ENCODE measurements around the gene LAMA2. TPM values are rescaled to one million over a fixed set of nuclear protein-coding genes. Genes with fewer than 3 reads are reported as not detected.

LAMA2 gene
- total RNA-seq, 1 donor from 2014 or later, result 0.27 TPM

GRCh38 chr6:129026601-129027000 lies 143.7 kb downstream of the LAMA2 start:
- Mint-ChIP-seq H3K27me3 (no peaks in the 10 kb centered on the region), H3K36me3 (ENCODE audit: low read depth) (no peaks in the 10 kb centered on the region), H3K4me1 (no peaks in the 10 kb centered on the region), H3K9me3 (no peaks in the 10 kb centered on the region), H3K27ac (no peak overlapping the region), H3K4me3 (no peak overlapping the region)
- ChIA-PET CTCF (no interaction called here), POLR2A (no interaction called here)
- intact Hi-C loops (cut with micrococcal nuclease), result no loop called here
- no peak for TF ChIP-seq CTCF (IDR thresholded peaks at IDR 0.05)
- ATAC-seq (ENCODE audit: low read depth), result no peak
- no peak for DNase-seq

DNA sequence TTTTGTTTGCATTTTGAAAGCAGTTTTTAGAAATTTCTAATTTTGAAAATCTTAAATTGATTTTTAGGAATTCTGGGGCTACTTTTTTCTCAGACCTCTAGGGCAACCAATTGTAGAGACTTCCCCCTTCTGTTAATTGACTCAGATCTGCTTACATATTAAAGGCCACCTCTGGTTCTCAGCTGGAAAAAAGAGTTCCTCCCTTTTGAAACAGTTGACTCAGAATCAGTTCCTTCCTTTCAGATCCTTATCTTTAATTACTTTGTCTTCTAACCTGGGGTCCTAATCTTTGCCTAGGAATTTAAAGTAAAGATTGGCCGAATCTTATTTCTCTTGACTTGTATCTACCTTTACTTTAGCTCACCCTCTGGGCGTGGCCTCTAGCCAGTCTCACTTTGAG lies 146.8 kb downstream of the LAMA2 start:
- no peak for ATAC-seq (ENCODE audit: low read depth)
- no peak overlapping the region for H3K27ac Mint-ChIP-seq
- DNase-seq, result no peak
- no peaks in the 10 kb centered on the region for H3K9me3 Mint-ChIP-seq
- H3K4me3 Mint-ChIP-seq, result no peak overlapping the region
- ChIA-PET CTCF (no interaction called here), POLR2A (no interaction called here)
- intact Hi-C loops (cut with micrococcal nuclease), result no loop called here
- no peak for TF ChIP-seq CTCF (IDR thresholded peaks at IDR 0.05)
- no peaks in the 10 kb centered on the region for H3K27me3 Mint-ChIP-seq
- H3K4me1 Mint-ChIP-seq, result no peaks in the 10 kb centered on the region
- H3K36me3 Mint-ChIP-seq (ENCODE audit: low read depth), result no peaks in the 10 kb centered on the region

DNA sequence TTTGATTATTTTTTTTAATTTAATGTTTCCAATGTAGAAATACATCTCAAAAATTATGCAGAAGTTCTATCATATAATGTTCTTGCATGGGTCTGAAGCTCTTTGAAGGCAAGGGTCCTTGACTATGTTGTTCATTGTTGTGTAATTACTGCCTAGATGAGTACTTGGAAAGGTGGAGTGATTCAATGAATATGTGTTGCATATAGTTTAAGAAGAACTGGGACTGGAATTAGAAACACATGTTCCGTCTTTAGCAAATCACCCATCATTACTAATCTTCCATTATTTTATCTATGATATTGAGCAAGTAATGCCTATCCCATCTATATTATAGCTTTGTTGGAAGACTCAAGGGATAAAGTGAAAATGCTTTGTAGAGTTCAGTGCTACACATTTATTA lies 147.3 kb downstream of the LAMA2 start:
- intact Hi-C loops (cut with micrococcal nuclease), result no loop called here
- no peak for TF ChIP-seq CTCF (IDR thresholded peaks at IDR 0.05)
- Mint-ChIP-seq H3K9me3 (no peaks in the 10 kb centered on the region), H3K27ac (no peak overlapping the region), H3K4me3 (no peak overlapping the region), H3K4me1 (no peaks in the 10 kb centered on the region), H3K36me3 (ENCODE audit: low read depth) (no peaks in the 10 kb centered on the region), H3K27me3 (no peaks in the 10 kb centered on the region)
- ChIA-PET POLR2A (no interaction called here), CTCF (no interaction called here)
- DNase-seq (no peak), ATAC-seq (ENCODE audit: low read depth) (no peak)

- intact Hi-C loops (cut with micrococcal nuclease), result no loop called here
- no peak for ATAC-seq (ENCODE audit: low read depth)
- no peak overlapping the region for H3K4me3 Mint-ChIP-seq
These were observed 148.2 kb downstream of the LAMA2 start for GRCh38 chr6:129031051-129031599.

GRCh38 chr6:129032602-129033001 lies 149.7 kb downstream of the LAMA2 start:
- Mint-ChIP-seq H3K9me3 (no peaks in the 10 kb centered on the region), H3K27ac (no peak overlapping the region), H3K27me3 (no peaks in the 10 kb centered on the region), H3K36me3 (ENCODE audit: low read depth) (no peaks in the 10 kb centered on the region), H3K4me1 (no peaks in the 10 kb centered on the region), H3K4me3 (no peak overlapping the region)
- intact Hi-C loops (cut with micrococcal nuclease), result no loop called here
- DNase-seq, result no peak
- ChIA-PET POLR2A (no interaction called here), CTCF (no interaction called here)
- TF ChIP-seq CTCF (IDR thresholded peaks at IDR 0.05), result no peak
- ATAC-seq (ENCODE audit: low read depth), result no peak

More at GRCh38 chr6:129031051-129031599, 148.2 kb downstream of the LAMA2 start:
- POLR2A ChIA-PET, result no interaction called here
- no peaks in the 10 kb centered on the region for H3K4me1 Mint-ChIP-seq
- H3K27me3 Mint-ChIP-seq, result no peaks in the 10 kb centered on the region
- no peak overlapping the region for H3K27ac Mint-ChIP-seq
- H3K9me3 Mint-ChIP-seq, result no peaks in the 10 kb centered on the region
- CTCF ChIA-PET, result no interaction called here
- no peak for TF ChIP-seq CTCF (IDR thresholded peaks at IDR 0.05)
- no peak for DNase-seq
- H3K36me3 Mint-ChIP-seq (ENCODE audit: low read depth), result no peaks in the 10 kb centered on the region
